Muscle layer of colon (tissue), 2 donors: ENCODE measurements around the gene CRYGA.
"Not testable (repeated sequence)": the region's sequence is repeated elsewhere in the genome, so short reads cannot be mapped to it uniquely, and the experiment has no call there.

Source experiments
- H3K27ac ChIP-seq: one replicate; pipeline ENCODE4 v1.7.0; 2013; ENCODE audit warnings: low read depth, mild to moderate bottlenecking, low read length, moderate library complexity
- H3K27me3 ChIP-seq, 2 donors: one replicate each; pipeline ENCODE4 v1.7.0; 2013; ENCODE audit warnings: low read length in 2 of 2, mild to moderate bottlenecking in 2 of 2; ENCODE audit not compliant: insufficient read depth in 2 of 2, control insufficient read depth in 1 of 2
- H3K36me3 ChIP-seq: one replicate; pipeline ENCODE4 v1.7.0; 2013; ENCODE audit warnings: mild to moderate bottlenecking, low read length; ENCODE audit not compliant: insufficient read depth
- H3K4me1 ChIP-seq: one replicate; pipeline ENCODE4 v1.7.0; 2013; ENCODE audit warnings: mild to moderate bottlenecking, low read length; ENCODE audit not compliant: insufficient read depth
- H3K4me3 ChIP-seq, 2 donors: one replicate each; pipeline ENCODE4 v1.7.0; 2013; ENCODE audit warnings: low read length in 2 of 2, low read depth in 1 of 2, mild to moderate bottlenecking in 1 of 2, moderate library complexity in 1 of 2
- H3K9ac ChIP-seq: one replicate; pipeline ENCODE4 v1.7.0; 2013; ENCODE audit warnings: low read length
- H3K9me3 ChIP-seq: one replicate; pipeline ENCODE4 v1.7.0; 2013; ENCODE audit warnings: mild to moderate bottlenecking, low read length
- donor health status: abdominal sarcoma.
- donor health status: Adenocarcinoma of cecum.

Gene CRYGA

GRCh38 chr2:208136716-208137094, 26.7 kb downstream of the CRYGA start:
- Histone ChIP-seq H3K36me3 (no peaks in the 10 kb centered on the region), H3K9ac (no peak overlapping the region), H3K4me3 (no peak overlapping the region), H3K9me3 (no peaks in the 10 kb centered on the region), H3K27ac (no peak overlapping the region), H3K4me1 (no peaks in the 10 kb centered on the region), H3K27me3 (no peaks in the 10 kb centered on the region)

GRCh38 chr2:208135794-208136715, 27.3 kb downstream of the CRYGA start:
- no peak overlapping the region for H3K9ac ChIP-seq
- no peak overlapping the region for H3K27ac ChIP-seq
- no peaks in the 10 kb centered on the region for H3K27me3 ChIP-seq
- H3K4me1 ChIP-seq: no peaks in the 10 kb centered on the region
- H3K4me3 ChIP-seq: no peak overlapping the region
- no peaks in the 10 kb centered on the region for H3K36me3 ChIP-seq
- H3K9me3 ChIP-seq: no peaks in the 10 kb centered on the region

- H3K9me3 ChIP-seq: no peaks in the 10 kb centered on the region
- no peaks in the 10 kb centered on the region for H3K36me3 ChIP-seq
- H3K27me3 ChIP-seq: no peaks in the 10 kb centered on the region
- no peak overlapping the region for H3K27ac ChIP-seq
- no peaks in the 10 kb centered on the region for H3K4me1 ChIP-seq
- H3K9ac ChIP-seq: no peak overlapping the region
- H3K4me3 ChIP-seq: no peak overlapping the region
These were observed 28.3 kb downstream of the CRYGA start for GRCh38 chr2:208134928-208135586.

- Histone ChIP-seq H3K9ac (no peak overlapping the region), H3K27ac (no peak overlapping the region), H3K4me3 (no peak overlapping the region), H3K27me3 (no peaks in the 10 kb centered on the region), H3K4me1 (no peaks in the 10 kb centered on the region), H3K36me3 (no peaks in the 10 kb centered on the region), H3K9me3 (no peaks in the 10 kb centered on the region)
These were observed 32.7 kb downstream of the CRYGA start for GRCh38 chr2:208130712-208131110.

- Histone ChIP-seq H3K27ac (no peak within 1 kb of the TSS), H3K9ac (no peak within 1 kb of the TSS)
These were observed 33.4 kb downstream of the CRYGA start, which contains the start of gene CRYGC for GRCh38 chr2:208129744-208130711. Gene CRYGC (minus strand): TSS chr2:208129828. CDS start chr2:208129792, 36 bp downstream.

GRCh38 chr2:208128136-208128535, 35.3 kb downstream of the CRYGA start:
- no peak overlapping the region for H3K9ac ChIP-seq
- no peaks in the 10 kb centered on the region for H3K9me3 ChIP-seq
- H3K27me3 ChIP-seq: peaks cover 0 to 10% of the 10 kb centered on the region in 2 donors
- no peak overlapping the region for H3K27ac ChIP-seq
- no peaks in the 10 kb centered on the region for H3K4me1 ChIP-seq
- H3K36me3 ChIP-seq: no peaks in the 10 kb centered on the region
- no peak overlapping the region for H3K4me3 ChIP-seq

More at GRCh38 chr2:208129744-208130711, 33.4 kb downstream of the CRYGA start, which contains the start of gene CRYGC:
- H3K4me3 ChIP-seq: no peak within 1 kb of the TSS
- no peaks in the 10 kb centered on the region for H3K27me3 ChIP-seq
- no peaks in the 10 kb centered on the region for H3K36me3 ChIP-seq
- H3K9me3 ChIP-seq: no peaks in the 10 kb centered on the region
- no peaks in the 10 kb centered on the region for H3K4me1 ChIP-seq

GRCh38 chr2:208127090-208127489, 36.3 kb downstream of the CRYGA start:
- Histone ChIP-seq H3K9me3 (no peaks in the 10 kb centered on the region), H3K9ac (no peak overlapping the region), H3K4me1 (no peaks in the 10 kb centered on the region), H3K4me3 (no peak overlapping the region), H3K27ac (no peak overlapping the region), H3K36me3 (no peaks in the 10 kb centered on the region), H3K27me3 (peaks cover 0 to 10% of the 10 kb centered on the region in 2 donors)

GRCh38 chr2:208125251-208125650, 38.1 kb downstream of the CRYGA start:
- H3K27ac ChIP-seq: no peak overlapping the region
- H3K27me3 ChIP-seq: peaks cover 0 to 10% of the 10 kb centered on the region in 2 donors
- no peaks in the 10 kb centered on the region for H3K4me1 ChIP-seq
- no peak overlapping the region for H3K4me3 ChIP-seq
- no peak overlapping the region for H3K9ac ChIP-seq
- no peaks in the 10 kb centered on the region for H3K36me3 ChIP-seq
- H3K9me3 ChIP-seq: no peaks in the 10 kb centered on the region

GRCh38 chr2:208124013-208124715, 39.2 kb downstream of the CRYGA start, which contains the start of gene CRYGD:
Gene CRYGD (minus strand): TSS chr2:208124524. CDS start chr2:208124473, 51 bp downstream.
- H3K4me3 ChIP-seq: not testable (repeated sequence)

GRCh38 chr2:208122248-208122647, 41.1 kb downstream of the CRYGA start:
- no peaks in the 10 kb centered on the region for H3K36me3 ChIP-seq
- no peaks in the 10 kb centered on the region for H3K9me3 ChIP-seq
- no peak overlapping the region for H3K9ac ChIP-seq
- H3K4me3 ChIP-seq: no peak overlapping the region
- H3K4me1 ChIP-seq: no peaks in the 10 kb centered on the region
- H3K27me3 ChIP-seq: peaks cover 0 to 10% of the 10 kb centered on the region in 2 donors
- no peak overlapping the region for H3K27ac ChIP-seq

More at GRCh38 chr2:208124013-208124715, 39.2 kb downstream of the CRYGA start, which contains the start of gene CRYGD:
- H3K4me1 ChIP-seq, H3K27me3 ChIP-seq, H3K27ac ChIP-seq, H3K9ac ChIP-seq, H3K9me3 ChIP-seq, H3K36me3 ChIP-seq: not testable (repeated sequence)
